K562 (cell line): Measurements from ENCODE around the gene MYL9. TPM values are rescaled to one million over a fixed set of nuclear protein-coding genes. Genes with fewer than 3 reads are reported as not detected.
A peak's percentile ranks its signal among the peaks of the same experiment; 100 is the strongest.

Source experiments
- ARHGAP35 ChIP-seq: fragments of 450-650 bp; IDR thresholded peaks from 2 replicates; pipeline ENCODE4 v1.6.1; 2018; ENCODE audit not compliant: partially characterized antibody
- ATF3 ChIP-seq, 2 experiments: fragments of 450-650 bp in 1 of 2; sonication (generic) in 1 of 2; formaldehyde crosslinking in 1 of 2; IDR thresholded peaks in 1 of 2; conservative IDR thresholded peaks in 1 of 2; 2 replicates each; pipeline versions ENCODE4 v1.6.1 to v1.8.1; 2016 to 2023; ENCODE audit warnings: mild to moderate bottlenecking in 2 of 2, moderate library complexity in 2 of 2, inconsistent platforms in 1 of 2, missing genetic modification reagents in 1 of 2
- CEBPG ChIP-seq, 3 experiments: fragments of 200-800 bp in 1 of 3; sonication (Bioruptor generic) in 1 of 3; sonication (generic) in 1 of 3; formaldehyde crosslinking in 1 of 3; IDR thresholded peaks in 2 of 3; conservative IDR thresholded peaks in 1 of 3; 2 replicates each; pipeline versions ENCODE4 v1.6.1 to v1.8.0; 2016 to 2022; ENCODE audit warnings: missing compliant biosample characterization in 2 of 3, missing genetic modification characterization in 2 of 3, mild to moderate bottlenecking in 1 of 3, missing genetic modification reagents in 1 of 3
- FOXP1 ChIP-seq: sonication (generic); formaldehyde crosslinking; IDR thresholded peaks from 2 replicates; pipeline ENCODE4 v1.8.0; 2022; ENCODE audit warnings: mild to moderate bottlenecking, missing genetic modification reagents
- KDM4B ChIP-seq, 2 experiments: fragments of 450-650 bp in 1 of 2; sonication (generic) in 1 of 2; IDR thresholded peaks; 2 replicates each; pipeline ENCODE4 v1.6.1; 2016 to 2017; ENCODE audit warnings: borderline replicate concordance in 2 of 2, antibody characterized with exemption in 1 of 2, low read depth in 1 of 2, mild to moderate bottlenecking in 1 of 2
- KLF1 ChIP-seq: fragments of 450-650 bp; IDR thresholded peaks from 2 replicates; pipeline ENCODE4 v1.6.1; 2016; ENCODE audit warnings: missing genetic modification characterization, missing compliant biosample characterization
- LEF1 ChIP-seq: fragments of 450-650 bp; IDR thresholded peaks from 2 replicates; pipeline ENCODE4 v1.6.1; 2016; ENCODE audit warnings: mild to moderate bottlenecking
- NCOA4 ChIP-seq: fragments of 450-650 bp; IDR thresholded peaks from 2 replicates; pipeline ENCODE4 v1.6.1; 2018; ENCODE audit warnings: mild to moderate bottlenecking; ENCODE audit not compliant: partially characterized antibody
- NR0B1 ChIP-seq: fragments of 450-650 bp; IDR thresholded peaks from one replicate; pipeline ENCODE4 v1.6.1; 2018; ENCODE audit warnings: mild to moderate bottlenecking, moderate library complexity; ENCODE audit not compliant: partially characterized antibody
- OTX1 ChIP-seq: fragments of 450-650 bp; formaldehyde crosslinking; IDR thresholded peaks from 2 replicates; pipeline ENCODE4 v1.4.0; 2022; ENCODE audit warnings: mild to moderate bottlenecking
- POLR2AphosphoS2 ChIP-seq: IDR thresholded peaks from 2 replicates; pipeline ENCODE4 v1.6.1; 2012; ENCODE audit warnings: low read length, improper control_type of control experiment
- REST ChIP-seq, 2 experiments: fragments of 450-650 bp; formaldehyde crosslinking in 1 of 2; IDR thresholded peaks; 2 replicates each; pipeline versions ENCODE4 v1.4.0 to v1.6.1; 2014 to 2020; ENCODE audit warnings: mild to moderate bottlenecking in 2 of 2, borderline replicate concordance in 1 of 2, low read depth in 1 of 2
- SP1 ChIP-seq: sonication (generic); formaldehyde crosslinking; IDR thresholded peaks from 2 replicates; pipeline ENCODE4 v1.8.1; 2022; ENCODE audit warnings: mild to moderate bottlenecking, missing genetic modification reagents
- TCF3 ChIP-seq: sonication (generic); formaldehyde crosslinking; IDR thresholded peaks from 2 replicates; pipeline ENCODE4 v1.4.0; 2020; ENCODE audit warnings: mild to moderate bottlenecking, missing genetic modification reagents
- U2AF2 ChIP-seq: fragments of 200-400 bp; formaldehyde crosslinking; optimal IDR thresholded peaks from 2 replicates; pipeline ENCODE3; 2017; ENCODE audit warnings: low read depth, mild to moderate bottlenecking, low read length
- ZNF175 ChIP-seq: fragments of 200-800 bp; sonication (Bioruptor generic); IDR thresholded peaks from 2 replicates; pipeline ENCODE4 v1.6.1; 2016; ENCODE audit warnings: low read depth, mild to moderate bottlenecking, missing genetic modification characterization, missing compliant biosample characterization
- polyA plus RNA-seq, 8 experiments: library from polyadenylated mRNA; depleted of rRNA in 4 of 8; stranded (reverse) in 5 of 8; unstranded in 3 of 8; fragments of >200 nt; fragmentation: Nextera tagmentation in 2 of 8; fragmentation: Illumina TruSeq in 1 of 8; extraction: Ambion mirVana in 2 of 8; extraction: Trizol in 1 of 8; gene quantifications; 2 replicates each; pipeline versions ENCODE4 v1.2.1 to v1.2.3, GENCODE V29; 2011 to 2014; ENCODE audit warnings: inconsistent platforms in 1 of 8, missing spikeins in 1 of 8
- total RNA-seq, 7 experiments: library from RNA; depleted of rRNA in 6 of 7; stranded (reverse); fragments of >200 nt in 6 of 7; fragmentation: Illumina TruSeq in 2 of 7; extraction: Trizol in 2 of 7; gene quantifications; 2 replicates each; pipeline versions ENCODE4 v1.2.1 to v1.2.3, GENCODE V29; 2011 to 2021; ENCODE audit warnings: low replicate concordance in 1 of 7

MYL9 gene
- total and polyA plus RNA-seq, 9 of the 15 experiments (the other 6 are each of a cell fraction or from before 2014, with no cell fraction given), result 0.11 to 3.2 (median 0.81) TPM; not detected in 1

GRCh38 chr20:36506253-36506652 lies 35.1 kb upstream of the MYL9 start (continued):
- peak; percentile 15; the same call in 1 of the 2 replicates for TF ChIP-seq REST (IDR thresholded peaks at IDR 0.05; ENCODE audit: borderline replicate concordance)
- no peak for TF ChIP-seq REST (CRISPR knock-in tag; IDR thresholded peaks at IDR 0.05; ENCODE audit: low read depth)
- TF ChIP-seq ARHGAP35, result no peak
- TF ChIP-seq KDM4B (IDR thresholded peaks at IDR 0.05; ENCODE audit: borderline replicate concordance in 2 of 2, low read depth in 1 of 2), result no peak
- no peak for TF ChIP-seq TCF3 (CRISPR knock-in tag)
- TF ChIP-seq FOXP1 (CRISPR knock-in tag), result no peak
- no peak for TF ChIP-seq CEBPG (CRISPR knock-in tag; IDR thresholded peaks at IDR 0.05)
- TF ChIP-seq CEBPG (tag; conservative IDR thresholded peaks at IDR 0.05 in 1 of 2, IDR thresholded peaks at IDR 0.05 in 1 of 2), result 0 out of 4 replicates have a peak, but pooled peaks of 1 of the 2 experiments have one; percentile 16
- TF ChIP-seq KLF1 (tag), result no peak
- TF ChIP-seq OTX1 (CRISPR knock-in tag), result no peak
- TF ChIP-seq NR0B1, result no peak
- no peak for TF ChIP-seq ATF3 (IDR thresholded peaks at IDR 0.05)
- no peak for TF ChIP-seq ATF3 (CRISPR knock-in tag; conservative IDR thresholded peaks at IDR 0.05)
- TF ChIP-seq SP1 (CRISPR knock-in tag), result no peak
- TF ChIP-seq POLR2AphosphoS2, result no peak
- no peak for TF ChIP-seq U2AF2
- no peak for TF ChIP-seq LEF1
- TF ChIP-seq ZNF175 (CRISPR knock-in tag), result no peak
- TF ChIP-seq NCOA4, result no peak
